ENCODE data around the gene FITM2.

GRCh38 chr20:44282192-44282591 lies 28.8 kb downstream of the FITM2 start:
- TF ChIP-seq EZH2 (IDR thresholded peaks at IDR 0.05; ENCODE audit: borderline replicate concordance, insufficient read depth, low read depth, low read length, poor library complexity, severe bottlenecking), result no peak
- no peak for TF ChIP-seq CTCF (IDR thresholded peaks at IDR 0.05)
